ENCODE measurements around the gene GNGT2.

GNGT2 gene

GRCh38 chr17:49229076-49229804 lies 18.9 kb upstream of the GNGT2 start:
- DNase-seq (ENCODE audit: low spot score) = no peak

GRCh38 chr17:49227436-49228261 lies 17.3 kb upstream of the GNGT2 start:
- DNase-seq (ENCODE audit: low spot score) = peak; percentile 80

- DNase-seq (ENCODE audit: low spot score) = no peak
Measured at GRCh38 chr17:49226771-49227435, 16.5 kb upstream of the GNGT2 start.

- no peak for DNase-seq (ENCODE audit: low spot score)
Measured at GRCh38 chr17:49225554-49226236, 15.3 kb upstream of the GNGT2 start.

GRCh38 chr17:49224997-49225337 lies 14.6 kb upstream of the GNGT2 start:
- DNase-seq (ENCODE audit: low spot score) = no peak

- DNase-seq (ENCODE audit: low spot score) = peak; percentile 42
Measured at GRCh38 chr17:49224198-49224996, 14.0 kb upstream of the GNGT2 start.

GRCh38 chr17:49223517-49224197 lies 13.3 kb upstream of the GNGT2 start:
- DNase-seq (ENCODE audit: low spot score) = peak; percentile 68

- DNase-seq (ENCODE audit: low spot score) = no peak
Measured at GRCh38 chr17:49223168-49223516, 12.8 kb upstream of the GNGT2 start.

GRCh38 chr17:49219987-49220386 lies 9.6 kb upstream of the GNGT2 start:
- DNase-seq (ENCODE audit: low spot score) = no peak

GRCh38 chr17:49218941-49219913 lies 8.9 kb upstream of the GNGT2 start:
- peak; percentile 73 for DNase-seq (ENCODE audit: low spot score)

- peak; percentile 81 for DNase-seq (ENCODE audit: low spot score)
Measured at GRCh38 chr17:49217651-49218413, 7.5 kb upstream of the GNGT2 start.

- DNase-seq (ENCODE audit: low spot score) = no peak
Measured at GRCh38 chr17:49216953-49217650, 6.7 kb upstream of the GNGT2 start.

GRCh38 chr17:49216482-49216881 lies 6.1 kb upstream of the GNGT2 start:
- DNase-seq (ENCODE audit: low spot score) = no peak

- no peak for DNase-seq (ENCODE audit: low spot score)
Measured at GRCh38 chr17:49214676-49215360, 4.4 kb upstream of the GNGT2 start.

GRCh38 chr17:49213847-49214246 lies 3.5 kb upstream of the GNGT2 start:
- DNase-seq (ENCODE audit: low spot score) = no peak

- DNase-seq (ENCODE audit: low spot score) = no peak
Measured at GRCh38 chr17:49213399-49213798, 3.0 kb upstream of the GNGT2 start.

GRCh38 chr17:49209061-49209571 lies 1.3 kb downstream of the GNGT2 start:
- DNase-seq (ENCODE audit: low spot score) = no peak

GRCh38 chr17:49204516-49204915 lies 5.9 kb downstream of the GNGT2 start:
- DNase-seq (ENCODE audit: low spot score) = no peak
